Testis (tissue), 2 donors: ENCODE measurements around the gene CD200.

Experiments
- POLR2A ChIP-seq: fragments of 450-650 bp; IDR thresholded peaks from one replicate; pipeline ENCODE4 v1.6.1; 2017; ENCODE audit warnings: antibody characterized with exemption, mild to moderate bottlenecking, moderate library complexity
- TF ChIP-seq, protein P1 (sequence below), 3 experiments: fragments of 450-650 bp in 2 of 3; fragments of 200-600 bp in 1 of 3; sonication (generic) in 1 of 3; IDR thresholded peaks; one replicate each; pipeline ENCODE4 v1.5.1; 2016 to 2019; ENCODE audit warnings: antibody characterized with exemption in 3 of 3, mild to moderate bottlenecking in 2 of 3, moderate library complexity in 1 of 3

- TF ChIP-seq POLR2A, result no peak
- TF ChIP-seq, protein P1, sequence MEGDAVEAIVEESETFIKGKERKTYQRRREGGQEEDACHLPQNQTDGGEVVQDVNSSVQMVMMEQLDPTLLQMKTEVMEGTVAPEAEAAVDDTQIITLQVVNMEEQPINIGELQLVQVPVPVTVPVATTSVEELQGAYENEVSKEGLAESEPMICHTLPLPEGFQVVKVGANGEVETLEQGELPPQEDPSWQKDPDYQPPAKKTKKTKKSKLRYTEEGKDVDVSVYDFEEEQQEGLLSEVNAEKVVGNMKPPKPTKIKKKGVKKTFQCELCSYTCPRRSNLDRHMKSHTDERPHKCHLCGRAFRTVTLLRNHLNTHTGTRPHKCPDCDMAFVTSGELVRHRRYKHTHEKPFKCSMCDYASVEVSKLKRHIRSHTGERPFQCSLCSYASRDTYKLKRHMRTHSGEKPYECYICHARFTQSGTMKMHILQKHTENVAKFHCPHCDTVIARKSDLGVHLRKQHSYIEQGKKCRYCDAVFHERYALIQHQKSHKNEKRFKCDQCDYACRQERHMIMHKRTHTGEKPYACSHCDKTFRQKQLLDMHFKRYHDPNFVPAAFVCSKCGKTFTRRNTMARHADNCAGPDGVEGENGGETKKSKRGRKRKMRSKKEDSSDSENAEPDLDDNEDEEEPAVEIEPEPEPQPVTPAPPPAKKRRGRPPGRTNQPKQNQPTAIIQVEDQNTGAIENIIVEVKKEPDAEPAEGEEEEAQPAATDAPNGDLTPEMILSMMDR (IDR thresholded peaks at IDR 0.05), result no peak
Measured at GRCh38 chr3:112349557-112349956, 16.6 kb downstream of the CD200 start.
